HG02885 (cell line): Measurements from ENCODE around the gene TCEAL1.
"Not testable (repeated sequence)": the region's sequence is repeated elsewhere in the genome, so short reads cannot be mapped to it uniquely, and the experiment has no call there.

Experiments used
- ATAC-seq: cut with Tn5 transposase; IDR thresholded peaks from one replicate; pipeline ENCODE4 v1.9.1; 2021; ENCODE audit warnings: mild to moderate bottlenecking; ENCODE audit not compliant: unreplicated experiment, poor library complexity

The TCEAL1 gene

DNA sequence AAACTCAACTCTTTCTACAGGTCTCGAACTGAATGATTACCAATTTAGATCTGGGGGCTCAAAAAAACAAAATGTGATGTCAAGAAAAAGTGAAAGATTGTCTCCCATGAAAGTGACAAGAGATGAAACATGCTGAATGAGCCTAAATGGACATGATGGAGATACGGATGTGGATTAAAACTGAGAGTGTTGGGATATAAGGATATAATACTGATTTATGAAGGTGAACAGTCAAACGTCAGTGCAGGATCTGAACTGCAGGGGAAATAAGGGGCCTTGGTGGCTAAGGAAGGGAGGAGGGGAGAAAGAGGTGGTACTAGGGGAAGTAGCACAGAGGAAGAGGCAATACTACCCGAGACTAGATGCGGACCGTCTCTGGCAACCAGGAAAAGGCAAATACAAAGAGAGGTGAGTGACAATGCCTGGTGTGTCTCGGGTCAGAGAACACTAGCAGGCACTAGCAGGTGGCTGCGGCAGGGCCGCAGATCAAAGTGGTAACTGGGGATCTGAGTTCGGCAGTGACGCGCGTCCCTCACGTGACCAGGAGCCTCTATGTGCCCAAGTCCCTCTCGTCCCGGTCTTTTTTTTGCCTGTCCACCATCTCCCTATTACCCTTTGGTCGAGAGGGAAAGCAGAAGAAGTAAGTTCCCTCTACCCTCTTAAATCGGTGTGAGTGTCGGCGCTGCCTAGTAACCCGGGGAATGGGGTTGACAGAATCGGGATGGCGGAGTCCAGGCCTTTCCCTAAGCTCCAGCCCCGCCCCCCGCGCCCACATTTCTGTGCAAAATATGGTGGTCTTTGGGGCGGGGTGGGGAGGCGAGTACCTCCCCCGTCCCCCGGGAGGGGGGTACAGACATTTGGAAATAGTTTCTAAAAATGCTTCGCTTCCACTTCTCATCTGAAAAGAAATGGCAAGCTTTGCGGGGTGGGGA is at the start of gene TCEAL1:
Gene TCEAL1, plus strand, starts transcription at position 590 of the 932 bp plus-strand sequence. CDS start 942 bp downstream, outside the sequence.
- ATAC-seq: peak; percentile 77

- no peak for ATAC-seq
Measured at GRCh38 chrX:103584596-103584995, 44.2 kb upstream of the TCEAL1 start.

DNA sequence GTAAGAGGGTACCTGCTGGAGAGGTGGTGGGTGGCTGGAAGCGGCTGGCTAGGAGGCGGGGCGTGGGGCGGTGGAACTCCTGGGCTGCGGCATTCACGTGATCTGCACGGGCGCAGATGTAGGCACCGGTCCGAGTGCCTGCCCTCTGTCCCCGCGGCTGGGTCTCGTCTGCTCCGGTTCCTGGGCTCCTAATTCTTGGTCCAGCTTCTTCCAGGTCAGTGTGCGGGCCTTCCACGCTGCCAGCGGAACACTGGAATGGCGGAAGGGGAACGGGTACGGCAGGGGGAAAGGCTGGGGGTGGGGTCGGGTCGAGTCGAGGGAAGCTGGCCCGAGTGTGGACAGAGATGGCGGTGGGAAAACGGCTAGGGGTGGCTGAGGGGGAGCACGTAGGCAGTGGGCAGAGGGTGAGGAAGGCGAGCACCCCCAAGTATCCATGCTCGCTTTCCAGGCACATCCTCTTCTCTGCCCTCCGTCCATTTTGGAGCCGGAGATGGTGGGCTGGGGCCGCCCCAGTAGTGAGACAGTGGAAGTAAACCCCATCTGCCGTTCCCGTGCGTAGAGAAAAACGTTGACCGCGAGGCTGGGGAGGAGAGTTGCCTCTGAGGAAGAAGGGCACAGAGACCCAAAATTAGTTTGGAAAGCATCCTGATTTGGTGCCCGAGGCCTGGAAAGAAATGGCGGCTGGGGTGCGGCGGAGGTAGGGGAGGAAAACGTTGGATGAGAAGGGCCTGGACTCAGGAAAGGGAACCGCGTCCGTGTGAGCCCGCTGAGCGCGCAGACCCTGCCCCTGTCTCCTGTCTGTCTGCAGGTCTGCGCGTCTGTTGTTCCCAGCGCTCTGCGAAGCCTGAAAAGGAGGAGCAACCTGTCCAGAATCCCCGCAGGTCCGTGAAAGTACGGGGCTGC is 43.1 kb upstream of the TCEAL1 start, which contains the start of gene TCEAL4:
Gene TCEAL4, plus strand, starts transcription at position 105 of the 903 bp plus-strand sequence. CDS start 1,161 bp downstream, outside the sequence.
- peak; percentile 96 for ATAC-seq

GRCh38 chrX:103586314-103586646 is 42.5 kb upstream of the TCEAL1 start:
- no peak for ATAC-seq

- no peak for ATAC-seq
Measured at GRCh38 chrX:103586659-103587058, 42.1 kb upstream of the TCEAL1 start.

DNA sequence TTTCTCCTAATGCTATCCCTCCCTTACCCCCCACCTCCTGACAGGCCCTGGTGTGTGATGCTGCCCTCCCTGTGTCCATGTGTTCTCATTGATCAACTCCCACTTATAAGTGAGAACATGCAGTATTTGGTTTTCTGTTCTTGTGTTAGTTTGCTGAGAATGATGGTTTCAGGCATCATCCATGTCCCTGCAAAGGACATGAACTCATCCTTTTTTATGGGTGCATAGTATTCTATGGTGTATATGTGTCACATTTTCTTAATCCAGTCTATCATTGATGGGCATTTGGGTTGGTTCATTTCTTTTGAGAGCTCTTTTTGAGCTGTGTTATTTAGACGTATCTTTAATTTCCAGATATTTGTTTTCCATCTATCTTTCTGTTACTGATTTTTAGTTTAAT is 36.5 kb upstream of the TCEAL1 start:
- ATAC-seq: not testable (repeated sequence)

DNA sequence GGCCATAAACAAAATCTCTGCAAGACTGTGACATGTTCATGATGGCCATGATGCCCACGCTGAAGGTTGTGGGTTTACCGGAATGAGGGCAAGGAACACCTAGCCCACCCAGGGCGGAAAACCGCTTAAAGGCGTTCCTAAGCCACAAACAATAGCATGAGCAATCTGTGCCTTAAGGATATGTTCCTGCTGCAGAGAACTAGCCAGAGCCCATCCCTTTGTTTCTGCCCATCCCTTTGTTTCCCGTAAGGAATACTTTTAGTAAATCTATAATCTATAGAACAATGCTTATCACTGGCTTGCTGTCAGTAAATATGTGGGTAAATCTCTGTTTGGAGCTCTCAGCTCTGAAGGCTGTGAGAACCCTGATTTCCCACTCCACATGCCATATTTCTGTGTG is 33.6 kb upstream of the TCEAL1 start:
- not testable (repeated sequence) for ATAC-seq

DNA sequence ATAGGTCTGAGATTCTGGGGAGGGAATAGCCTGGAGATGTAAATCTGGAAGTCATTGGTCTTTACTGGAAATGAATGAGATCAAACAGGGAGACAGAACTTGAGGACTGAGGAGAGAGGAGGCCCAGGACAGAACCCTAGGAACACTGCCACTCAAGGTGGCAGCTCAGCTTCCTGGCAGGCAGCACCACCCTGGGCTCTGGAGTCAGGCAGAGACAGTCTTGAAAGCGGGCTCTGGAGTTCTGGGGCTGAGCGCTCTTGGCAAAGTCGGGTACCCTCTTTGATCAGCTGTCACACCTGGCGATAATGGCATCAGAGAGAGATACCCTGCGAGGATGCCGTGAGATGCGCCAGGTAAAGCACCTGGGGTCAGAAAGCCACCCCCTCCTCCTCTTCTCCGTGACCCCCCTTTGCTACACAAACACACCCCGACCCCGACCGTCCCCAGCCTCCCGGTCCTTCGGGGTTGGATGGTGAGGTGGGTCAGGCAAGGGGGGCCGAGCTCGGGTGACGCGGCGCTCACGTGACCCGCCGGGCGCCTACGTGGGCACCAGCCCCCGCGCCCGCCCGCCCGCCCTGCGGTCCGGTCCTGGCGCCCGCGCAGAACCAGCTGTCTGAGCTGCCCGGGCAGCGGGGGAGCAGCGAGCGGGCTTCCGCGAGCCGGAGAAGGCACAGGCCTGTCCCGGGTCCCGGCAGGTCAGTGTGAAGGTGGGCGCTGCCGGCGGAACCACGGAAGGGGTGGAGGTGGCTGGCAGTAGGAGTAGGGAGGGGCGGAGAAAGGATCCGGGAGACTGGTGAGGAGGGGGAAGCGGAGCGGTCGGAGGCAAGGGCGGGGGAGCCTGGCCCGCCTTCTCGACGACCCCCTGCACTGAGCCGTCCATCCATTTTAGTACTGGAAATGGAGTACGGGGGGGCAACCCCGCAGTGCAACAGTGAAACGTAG is 21.1 kb upstream of the TCEAL1 start, which contains the start of gene TCEAL3:
Gene TCEAL3, plus strand, starts transcription at position 600 of the 942 bp plus-strand sequence. CDS start 1,102 bp downstream, outside the sequence.
- peak; percentile 81 for ATAC-seq

- peak; percentile 28 for ATAC-seq
Measured at GRCh38 chrX:103608306-103608963, 20.3 kb upstream of the TCEAL1 start.

DNA sequence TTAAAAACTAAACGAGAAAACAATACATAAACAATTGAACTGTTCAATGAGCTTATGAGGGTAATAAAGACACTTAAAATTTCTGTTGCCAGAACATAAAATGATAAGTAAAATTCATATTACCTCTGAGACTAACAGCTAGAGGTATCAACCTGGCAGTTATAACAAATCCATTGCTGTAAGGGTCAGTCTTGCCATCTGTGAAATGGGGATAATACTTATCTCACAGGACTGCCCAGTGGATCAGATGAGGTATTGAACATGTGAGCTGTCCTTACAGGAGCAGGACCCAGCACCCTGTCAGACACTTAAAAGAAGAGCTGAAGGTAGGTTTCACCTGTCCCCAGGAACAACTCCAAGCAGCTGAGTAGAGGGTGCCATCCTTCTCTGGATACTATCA is 18.5 kb upstream of the TCEAL1 start:
- ATAC-seq: no peak

- no peak for ATAC-seq
Measured at GRCh38 chrX:103613362-103613890, 15.3 kb upstream of the TCEAL1 start.

- ATAC-seq: no peak
Measured at GRCh38 chrX:103614999-103615398, 13.8 kb upstream of the TCEAL1 start.

DNA sequence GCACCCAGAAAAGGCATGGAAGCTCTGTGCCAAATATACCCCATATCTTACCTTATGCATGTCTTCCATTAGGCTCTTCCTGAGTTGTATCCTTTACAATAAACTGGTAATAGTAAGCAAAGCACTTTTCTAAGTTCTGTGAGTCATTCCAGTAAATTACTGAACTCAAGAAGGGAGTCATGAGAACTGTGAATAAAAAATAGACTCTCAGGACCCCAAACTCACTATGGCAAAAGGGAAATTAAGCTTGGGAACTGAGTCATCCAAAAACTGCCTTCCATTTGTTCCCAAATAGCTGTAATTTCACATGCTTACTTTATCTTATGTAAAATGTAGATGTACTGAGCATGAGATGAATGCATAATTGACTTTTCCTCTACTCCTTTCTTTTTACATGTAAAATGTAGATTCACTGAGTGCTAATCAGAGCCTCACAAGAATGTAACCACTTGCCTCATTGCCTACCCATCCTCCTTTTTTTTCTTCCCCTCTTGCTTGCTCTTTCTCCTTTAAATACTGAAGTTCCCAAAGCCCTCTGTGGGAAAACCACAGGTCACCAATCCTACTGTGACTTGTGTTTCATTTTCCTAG is 12.9 kb upstream of the TCEAL1 start:
- no peak for ATAC-seq

- ATAC-seq: no peak
Measured at GRCh38 chrX:103616676-103617186, 12.0 kb upstream of the TCEAL1 start.

DNA sequence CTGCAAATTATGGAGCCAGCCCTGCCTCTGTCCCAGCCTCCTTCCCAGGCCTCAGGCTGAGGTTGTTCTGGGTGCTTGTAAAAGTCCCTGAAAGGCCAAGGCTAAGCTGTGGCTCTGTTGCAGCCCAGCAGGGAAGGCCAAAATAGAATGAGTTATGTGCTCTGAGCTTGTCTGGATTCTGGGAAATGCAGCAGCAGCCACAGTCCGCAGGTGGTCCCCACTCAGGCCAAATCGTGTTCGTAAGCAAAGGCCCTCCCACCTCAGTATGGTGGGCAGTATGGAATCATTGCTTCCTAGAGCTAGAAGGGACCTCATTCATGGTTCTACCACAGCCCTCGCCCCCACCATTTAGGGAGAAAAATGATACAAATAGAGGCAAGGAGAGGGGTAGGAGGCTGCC is 4.7 kb upstream of the TCEAL1 start:
- ATAC-seq: no peak

DNA sequence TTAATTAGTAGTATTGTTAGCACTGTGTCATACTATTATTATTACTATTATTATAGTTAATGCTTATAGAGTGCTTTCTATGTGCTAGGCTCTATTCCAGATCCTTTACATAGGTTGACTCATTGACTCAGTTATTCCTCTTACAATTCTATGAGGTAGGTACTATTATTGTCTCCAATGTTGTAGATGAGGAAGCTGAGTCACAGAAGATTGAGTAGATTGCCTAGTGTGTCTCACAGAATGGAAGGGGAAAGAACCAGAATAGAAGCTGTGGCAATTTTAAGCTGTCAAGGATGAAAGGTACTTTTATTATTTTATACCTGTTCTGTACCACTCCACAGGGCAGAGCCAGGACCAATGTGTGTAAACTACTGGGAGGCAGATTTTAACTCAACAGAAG is 1.9 kb upstream of the TCEAL1 start:
- ATAC-seq: no peak

DNA sequence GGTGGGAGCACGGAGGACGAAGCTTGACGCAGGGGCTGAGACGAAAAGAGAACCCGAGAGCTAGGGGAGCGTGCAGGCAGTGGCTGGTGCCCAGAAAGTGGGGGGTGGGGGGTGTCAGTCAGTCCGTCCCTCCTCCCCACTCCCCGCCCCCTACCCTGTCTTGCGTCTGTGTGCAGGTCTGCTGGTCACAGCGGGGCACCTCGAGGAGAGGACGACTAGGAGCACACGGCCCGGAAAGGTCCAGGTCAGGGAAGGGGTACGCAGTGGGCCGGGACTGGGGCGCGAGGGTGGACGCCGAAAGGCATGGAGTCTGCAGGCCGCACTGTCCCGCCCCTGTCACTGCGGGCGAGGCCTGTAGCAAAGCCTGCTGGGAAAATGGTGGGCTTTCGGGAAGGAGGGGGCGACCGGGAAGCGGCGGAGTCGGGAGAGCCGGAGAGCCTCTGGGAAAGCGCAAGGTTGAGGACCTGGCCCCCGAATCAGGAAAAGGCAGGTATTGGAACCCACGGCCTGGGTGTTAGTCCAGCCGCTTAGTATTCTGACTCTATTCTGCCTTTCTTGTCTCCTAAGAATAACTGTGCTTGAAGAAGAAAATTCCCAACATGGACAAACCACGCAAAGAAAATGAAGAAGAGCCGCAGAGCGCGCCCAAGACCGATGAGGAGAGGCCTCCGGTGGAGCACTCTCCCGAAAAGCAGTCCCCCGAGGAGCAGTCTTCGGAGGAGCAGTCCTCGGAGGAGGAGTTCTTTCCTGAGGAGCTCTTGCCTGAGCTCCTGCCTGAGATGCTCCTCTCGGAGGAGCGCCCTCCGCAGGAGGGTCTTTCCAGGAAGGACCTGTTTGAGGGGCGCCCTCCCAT is 769 bp downstream of the TCEAL1 start:
- peak; percentile 48 for ATAC-seq

GRCh38 chrX:103630171-103630511 is 1.4 kb downstream of the TCEAL1 start:
- no peak for ATAC-seq
